ENCODE results near the gene BMI1. TPM values are rescaled to one million over a fixed set of nuclear protein-coding genes. Genes with fewer than 3 reads are reported as not detected.
"Not testable (repeated sequence)": the region's sequence is repeated elsewhere in the genome, so short reads cannot be mapped to it uniquely, and the experiment has no call there.

BMI1 gene
- total and polyA plus RNA-seq, 2 of the 4 experiments (the other 2 are of a cell fraction) = 19.7 to 25.8 TPM

DNA sequence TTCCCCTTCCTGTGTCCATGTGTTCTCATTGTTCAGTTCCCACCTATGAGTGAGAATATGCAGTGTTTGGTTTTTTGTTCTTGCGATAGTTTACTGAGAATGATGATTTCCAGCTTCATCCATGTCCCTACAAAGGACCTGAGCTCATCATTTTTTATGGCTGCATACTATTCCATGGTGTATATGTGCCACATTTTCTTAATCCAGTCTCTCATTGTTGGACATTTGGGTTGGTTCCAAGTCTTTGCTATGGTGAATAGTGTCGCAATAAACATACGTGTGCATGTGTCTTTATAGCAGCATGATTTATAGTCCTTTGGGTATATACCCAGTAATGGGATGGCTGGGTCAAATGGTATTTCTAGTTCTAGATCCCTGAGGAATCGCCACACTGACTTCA, 36.9 kb downstream of the BMI1 start:
- H3K27ac ChIP-seq (ENCODE audit: insufficient read depth, low read length); H3K18ac ChIP-seq (ENCODE audit: low read depth, low read length); H2BK5ac ChIP-seq (ENCODE audit: low read depth, low read length, poor library complexity, severe bottlenecking); H2AFZ ChIP-seq (replicated peaks; ENCODE audit: low read length, poor library complexity); H3K36me3 ChIP-seq (ENCODE audit: control insufficient read depth, insufficient read depth, low read length); H2AK5ac ChIP-seq (ENCODE audit: low read depth, low read length); H3K79me1 ChIP-seq (ENCODE audit: low read depth in 1 of 2, low read length in 2 of 2); H2AK9ac ChIP-seq (replicated peaks; ENCODE audit: low read depth, low read length, poor library complexity); CTCF ChIA-PET; H3K14ac ChIP-seq (replicated peaks; ENCODE audit: low read depth, low read length); H2BK120ac ChIP-seq (ENCODE audit: low read depth, low read length); H3K9ac ChIP-seq (ENCODE audit: low read depth, low read length); H2BK15ac ChIP-seq (ENCODE audit: low read depth, low read length); BruUV-seq (replicated peaks); H3K4ac ChIP-seq (ENCODE audit: low read depth, low read length); H4K91ac ChIP-seq (ENCODE audit: insufficient read depth, low read depth, low read length); H4K8ac ChIP-seq (ENCODE audit: low read depth in 2 of 2, low read length in 2 of 2); DNase-seq; intact Hi-C loops (cut with micrococcal nuclease); in situ Hi-C loops (cut with MboI; ENCODE audit: low sequenced_read_pairs); dilution Hi-C loops (cut with HindIII; ENCODE audit: low sequenced_read_pairs, unreplicated experiment); ATAC-seq (ENCODE audit: low read depth); H3K23ac ChIP-seq (ENCODE audit: low read depth, low read length); POLR2A ChIA-PET (ENCODE audit: unreplicated experiment); H2BK20ac ChIP-seq (ENCODE audit: low read depth, low read length); H3K4me2 ChIP-seq (ENCODE audit: low read depth, low read length); H3K9me3 ChIP-seq (ENCODE audit: control insufficient read depth, insufficient read depth, low read length); H4K20me1 ChIP-seq (ENCODE audit: insufficient read depth, low read length); H4K5ac ChIP-seq (ENCODE audit: low read depth, low read length); H3K27me3 ChIP-seq (ENCODE audit: control insufficient read depth, insufficient read depth, low read length); H3K56ac ChIP-seq (ENCODE audit: extremely low read depth, insufficient read depth, low read length); H3K4me3 ChIP-seq (ENCODE audit: insufficient read depth, low read depth, low read length); H3K4me1 ChIP-seq (ENCODE audit: control insufficient read depth, insufficient read depth, low read length); H3K9me1 ChIP-seq (ENCODE audit: insufficient read depth, low read length): not testable (repeated sequence)
- no CpG with 5 or more reads among the region's 4 CpGs for WGBS, 2 experiments (ENCODE audit: extremely low coverage in 2 of 2, insufficient read length in 1 of 2)
